ENCODE measurements around the gene RNF125. TPM values are rescaled to one million over a fixed set of nuclear protein-coding genes. Genes with fewer than 3 reads are reported as not detected.

RNF125 gene
- total and polyA plus RNA-seq, 9 of the 15 experiments (the other 6 are each of a cell fraction or from before 2014, with no cell fraction given), result 0.01 to 0.29 (median 0.07) TPM; not detected in 1

DNA sequence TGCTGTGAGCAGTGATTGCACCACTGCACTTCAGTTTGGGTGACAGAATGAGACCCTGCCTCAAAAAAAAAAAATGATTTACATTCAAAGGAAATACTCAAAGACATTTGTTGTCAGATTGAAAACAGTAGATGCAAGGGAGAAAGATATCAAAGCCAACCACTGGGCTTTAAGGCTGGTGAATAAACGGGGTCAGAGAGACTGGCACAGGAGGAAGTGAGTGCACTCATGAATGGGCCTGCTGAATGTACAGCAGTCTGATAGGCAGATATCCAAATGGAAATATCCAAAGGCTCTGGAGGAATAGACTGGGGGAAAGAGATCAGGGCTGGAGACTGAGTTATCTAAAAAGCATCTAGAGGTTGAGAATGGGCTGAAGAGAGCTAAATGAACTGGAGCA lies 10.9 kb downstream of the RNF125 start:
- intact Hi-C loops (cut with micrococcal nuclease), result no loop called here
- H3K4me2 ChIP-seq (ENCODE audit: insufficient read depth, low read length), result no peak overlapping the region
- H3K27me3 ChIP-seq (ENCODE audit: control insufficient read depth in 2 of 2, insufficient read depth in 2 of 2, low read length in 2 of 2), result peaks cover 20 to 47% of the 10 kb centered on the region in 2 experiments; a peak in 4 of 5 replicates
- H3K4me3 ChIP-seq, result no peak overlapping the region
- DNase-seq (ENCODE audit: extremely low read depth in 1 of 4, low spot score in 3 of 4), result no peak
- H3K9ac ChIP-seq (ENCODE audit: insufficient read depth in 1 of 2, low read depth in 2 of 2, low read length in 2 of 2), result no peak overlapping the region
- H3K79me2 ChIP-seq (ENCODE audit: control insufficient read depth, insufficient read depth, low read length), result no peaks in the 10 kb centered on the region
- in situ Hi-C loops (cut with MboI), result no loop called here
- POLR2A ChIA-PET, result no interaction called here
- no peaks in the 10 kb centered on the region for H4K20me1 ChIP-seq (replicated peaks; ENCODE audit: control insufficient read depth, insufficient read depth, low read length)
- no peak for TF ChIP-seq ZNF133 (CRISPR knock-in tag; IDR thresholded peaks at IDR 0.05)
- no peak for TF ChIP-seq RBM22 (IDR thresholded peaks at IDR 0.05; ENCODE audit: low read depth, low read length, poor library complexity, severe bottlenecking)
- TF ChIP-seq, protein P1, sequence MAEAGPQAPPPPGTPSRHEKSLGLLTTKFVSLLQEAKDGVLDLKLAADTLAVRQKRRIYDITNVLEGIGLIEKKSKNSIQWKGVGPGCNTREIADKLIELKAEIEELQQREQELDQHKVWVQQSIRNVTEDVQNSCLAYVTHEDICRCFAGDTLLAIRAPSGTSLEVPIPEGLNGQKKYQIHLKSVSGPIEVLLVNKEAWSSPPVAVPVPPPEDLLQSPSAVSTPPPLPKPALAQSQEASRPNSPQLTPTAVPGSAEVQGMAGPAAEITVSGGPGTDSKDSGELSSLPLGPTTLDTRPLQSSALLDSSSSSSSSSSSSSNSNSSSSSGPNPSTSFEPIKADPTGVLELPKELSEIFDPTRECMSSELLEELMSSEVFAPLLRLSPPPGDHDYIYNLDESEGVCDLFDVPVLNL (CRISPR knock-in tag; IDR thresholded peaks at IDR 0.05; ENCODE audit: low read depth), result no peak
- TF ChIP-seq DACH1 (IDR thresholded peaks at IDR 0.05; ENCODE audit: partially characterized antibody), result no peak
- no peak for TF ChIP-seq POLR3G (IDR thresholded peaks at IDR 0.05; ENCODE audit: extremely low read depth, insufficient read length, insufficient replicate concordance)
- no peak for TF ChIP-seq ZFP30 (CRISPR knock-in tag; IDR thresholded peaks at IDR 0.05; ENCODE audit: borderline replicate concordance)
- no peak for TF ChIP-seq MXI1 (IDR thresholded peaks at IDR 0.05; ENCODE audit: low read depth, low read length)
- TF ChIP-seq ZNF444 (CRISPR knock-in tag; IDR thresholded peaks at IDR 0.05), result no peak
- TF ChIP-seq, protein P2, sequence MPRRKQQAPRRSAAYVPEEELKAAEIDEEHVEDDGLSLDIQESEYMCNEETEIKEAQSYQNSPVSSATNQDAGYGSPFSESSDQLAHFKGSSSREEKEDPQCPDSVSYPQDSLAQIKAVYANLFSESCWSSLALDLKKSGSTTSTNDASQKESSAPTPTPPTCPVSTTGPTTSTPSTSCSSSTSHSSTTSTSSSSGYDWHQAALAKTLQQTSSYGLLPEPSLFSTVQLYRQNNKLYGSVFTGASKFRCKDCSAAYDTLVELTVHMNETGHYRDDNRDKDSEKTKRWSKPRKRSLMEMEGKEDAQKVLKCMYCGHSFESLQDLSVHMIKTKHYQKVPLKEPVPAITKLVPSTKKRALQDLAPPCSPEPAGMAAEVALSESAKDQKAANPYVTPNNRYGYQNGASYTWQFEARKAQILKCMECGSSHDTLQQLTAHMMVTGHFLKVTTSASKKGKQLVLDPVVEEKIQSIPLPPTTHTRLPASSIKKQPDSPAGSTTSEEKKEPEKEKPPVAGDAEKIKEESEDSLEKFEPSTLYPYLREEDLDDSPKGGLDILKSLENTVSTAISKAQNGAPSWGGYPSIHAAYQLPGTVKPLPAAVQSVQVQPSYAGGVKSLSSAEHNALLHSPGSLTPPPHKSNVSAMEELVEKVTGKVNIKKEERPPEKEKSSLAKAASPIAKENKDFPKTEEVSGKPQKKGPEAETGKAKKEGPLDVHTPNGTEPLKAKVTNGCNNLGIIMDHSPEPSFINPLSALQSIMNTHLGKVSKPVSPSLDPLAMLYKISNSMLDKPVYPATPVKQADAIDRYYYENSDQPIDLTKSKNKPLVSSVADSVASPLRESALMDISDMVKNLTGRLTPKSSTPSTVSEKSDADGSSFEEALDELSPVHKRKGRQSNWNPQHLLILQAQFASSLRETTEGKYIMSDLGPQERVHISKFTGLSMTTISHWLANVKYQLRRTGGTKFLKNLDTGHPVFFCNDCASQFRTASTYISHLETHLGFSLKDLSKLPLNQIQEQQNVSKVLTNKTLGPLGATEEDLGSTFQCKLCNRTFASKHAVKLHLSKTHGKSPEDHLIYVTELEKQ (CRISPR knock-in tag; IDR thresholded peaks at IDR 0.05), result no peak
- TF ChIP-seq TAF1 (IDR thresholded peaks at IDR 0.05; ENCODE audit: control insufficient read depth, extremely low read depth, insufficient read depth, low read length, severe bottlenecking), result no peak
- TF ChIP-seq NRF1 (conservative IDR thresholded peaks at IDR 0.05 in 1 of 2, IDR thresholded peaks at IDR 0.05 in 1 of 2), result no peak
- no peaks in the 10 kb centered on the region for H3K9me3 ChIP-seq (replicated peaks; ENCODE audit: control insufficient read depth, insufficient read depth, low read depth, low read length)
- H3K4me1 ChIP-seq (replicated peaks in 1 of 2; ENCODE audit: control insufficient read depth in 2 of 2, insufficient read depth in 2 of 2, low read length in 2 of 2), result no peaks in the 10 kb centered on the region
- ATAC-seq, result no peak
- H3K27ac ChIP-seq (ENCODE audit: extremely low read depth, low read depth, low read length), result no peak overlapping the region
- CTCF ChIA-PET (ENCODE audit: low intra/inter-chr PET ratio), result no interaction called here
- FAIRE-seq, result no peak
- WGBS (ENCODE audit: insufficient coverage, low coverage, missing lambda C conversion rate), result 0% methylated on average over 1 of the region's 1 CpG
- no peaks in the 10 kb centered on the region for H3K36me3 ChIP-seq (ENCODE audit: control insufficient read depth, insufficient read depth, low read length)
- H3K9me1 ChIP-seq (ENCODE audit: control insufficient read depth, insufficient read depth, low read length), result no peaks in the 10 kb centered on the region
- H2AFZ ChIP-seq (ENCODE audit: low read depth, low read length), result no peak overlapping the region
- no TSS peak for BruUV-seq (replicated peaks)
